Hippocampal formation (tissue), 2 donors: ENCODE results near the gene MEF2A.
A peak's percentile ranks its signal among the peaks of the same experiment; 100 is the strongest.
"Not testable (repeated sequence)": the region's sequence is repeated elsewhere in the genome, so short reads cannot be mapped to it uniquely, and the experiment has no call there.

ENCODE experiments used
- DNase-seq, 2 donors: peaks; one replicate each; lab custom pipeline; 2025; lab: John Stamatoyannopoulos, UW

MEF2A gene

GRCh38 chr15:99651023-99651807 is 85.4 kb downstream of the MEF2A start:
- no peak for DNase-seq

- no peak for DNase-seq
These were observed 90.4 kb downstream of the MEF2A start for GRCh38 chr15:99656205-99656604.

DNA sequence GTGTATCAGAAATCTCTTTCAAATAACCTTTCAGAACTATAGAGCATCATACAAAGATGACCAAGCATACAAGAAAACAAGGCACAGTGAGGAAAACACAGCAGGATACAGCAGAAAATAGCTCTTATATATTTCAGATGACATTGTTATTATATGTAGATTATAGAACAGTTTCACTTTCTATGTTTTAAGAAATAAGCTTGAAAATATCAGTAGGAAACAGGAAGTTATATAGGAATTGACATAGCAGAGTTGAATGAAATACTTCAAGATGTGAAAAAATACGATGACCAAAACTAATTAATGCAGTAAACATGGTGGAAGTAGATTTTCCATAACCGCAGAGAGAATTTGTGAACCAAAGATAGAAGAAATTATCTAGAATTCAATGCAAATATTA is 92.2 kb downstream of the MEF2A start:
- no peak for DNase-seq

GRCh38 chr15:99662903-99663302 is 97.1 kb downstream of the MEF2A start:
- DNase-seq: no peak

DNA sequence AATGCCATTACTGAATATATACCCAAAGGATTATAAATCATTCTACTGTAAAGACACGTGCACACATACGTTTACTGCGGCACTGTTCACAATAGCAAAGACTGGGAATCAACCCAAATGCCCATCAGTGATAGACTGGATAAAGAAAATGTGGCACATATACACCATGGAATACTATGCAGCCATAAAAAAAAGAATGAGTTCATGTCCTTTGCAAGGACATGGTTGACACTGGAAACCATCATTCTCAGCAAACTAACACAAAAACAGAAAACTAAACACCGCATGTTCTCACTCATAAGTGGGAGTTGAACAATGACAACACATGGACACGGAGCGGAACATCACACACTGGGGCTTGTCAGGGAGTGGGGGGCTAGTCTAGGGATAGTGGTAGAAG is 100.3 kb downstream of the MEF2A start:
- DNase-seq: not testable (repeated sequence)

GRCh38 chr15:99668533-99669182 is 102.9 kb downstream of the MEF2A start:
- no peak for DNase-seq

DNA sequence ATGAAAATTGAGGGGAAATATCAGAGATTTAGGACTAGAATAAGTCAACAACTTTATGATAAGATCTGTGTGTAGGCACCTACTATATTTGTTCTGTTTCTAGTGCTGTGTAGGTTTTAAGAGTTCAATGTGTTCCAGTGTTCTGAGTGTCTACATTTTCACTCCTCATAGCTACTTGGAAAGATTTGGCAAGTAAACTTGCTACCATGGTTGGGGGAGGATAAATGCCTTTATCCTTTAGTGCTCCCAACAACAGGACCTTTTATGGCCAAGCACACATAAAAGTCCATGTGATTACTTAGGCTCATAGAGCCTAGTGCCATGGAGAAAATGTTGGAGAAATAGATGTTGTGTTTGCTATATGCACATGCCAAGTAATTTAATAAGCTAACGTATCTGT is 103.5 kb downstream of the MEF2A start:
- no peak for DNase-seq

DNA sequence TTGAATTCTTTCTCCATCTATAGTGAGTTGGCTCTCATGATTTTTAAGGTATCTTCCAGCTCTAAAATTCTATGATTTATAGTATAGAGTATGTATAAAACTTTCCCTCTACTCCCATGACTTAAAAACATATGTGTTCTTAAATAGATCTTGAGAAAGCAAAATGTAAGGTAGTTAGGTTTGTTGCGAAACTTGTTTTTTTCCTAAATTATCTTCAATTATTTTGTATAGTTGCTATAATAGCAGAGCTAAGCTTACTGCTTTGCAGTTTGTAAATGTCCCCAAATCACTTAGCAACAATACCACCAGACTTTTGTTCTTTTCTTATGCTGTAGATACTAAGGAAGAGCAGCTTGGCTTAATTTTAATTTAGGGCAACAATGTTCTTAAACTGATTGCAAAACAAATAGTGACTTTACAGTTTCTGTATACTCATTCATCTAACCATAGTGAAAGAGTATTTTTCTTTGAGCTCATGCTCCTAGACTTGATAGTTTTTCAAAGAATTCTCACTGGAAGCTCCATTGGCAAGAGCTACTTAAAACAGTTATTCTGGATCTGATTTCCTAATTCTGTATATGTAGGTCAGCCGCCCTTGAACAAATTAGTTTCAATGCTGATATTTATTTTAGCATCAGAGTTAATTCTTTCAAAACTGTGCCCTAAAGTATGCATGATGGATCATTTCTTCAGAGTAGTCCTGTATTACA is 106.3 kb downstream of the MEF2A start:
- DNase-seq: no peak

DNA sequence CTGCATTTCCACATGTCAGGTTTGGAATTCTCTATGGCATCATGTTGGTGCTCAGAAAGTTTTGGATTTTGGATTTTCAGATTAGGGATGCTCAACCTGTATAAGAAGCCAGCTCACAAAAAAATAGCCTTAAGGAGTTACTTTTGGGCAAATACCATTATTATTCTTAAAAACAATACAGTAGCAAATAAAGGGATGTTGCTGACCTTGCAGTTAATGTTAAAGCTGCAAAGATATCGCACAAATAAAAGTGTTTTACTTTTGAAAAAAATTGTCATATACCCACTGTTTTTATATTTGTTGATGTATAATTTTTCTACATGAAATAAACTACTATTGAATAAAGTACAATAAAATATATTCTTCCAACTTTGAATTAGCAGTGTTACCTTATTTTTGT is 107.3 kb downstream of the MEF2A start:
- no peak for DNase-seq

GRCh38 chr15:99674279-99674678 is 108.5 kb downstream of the MEF2A start:
- no peak for DNase-seq

DNA sequence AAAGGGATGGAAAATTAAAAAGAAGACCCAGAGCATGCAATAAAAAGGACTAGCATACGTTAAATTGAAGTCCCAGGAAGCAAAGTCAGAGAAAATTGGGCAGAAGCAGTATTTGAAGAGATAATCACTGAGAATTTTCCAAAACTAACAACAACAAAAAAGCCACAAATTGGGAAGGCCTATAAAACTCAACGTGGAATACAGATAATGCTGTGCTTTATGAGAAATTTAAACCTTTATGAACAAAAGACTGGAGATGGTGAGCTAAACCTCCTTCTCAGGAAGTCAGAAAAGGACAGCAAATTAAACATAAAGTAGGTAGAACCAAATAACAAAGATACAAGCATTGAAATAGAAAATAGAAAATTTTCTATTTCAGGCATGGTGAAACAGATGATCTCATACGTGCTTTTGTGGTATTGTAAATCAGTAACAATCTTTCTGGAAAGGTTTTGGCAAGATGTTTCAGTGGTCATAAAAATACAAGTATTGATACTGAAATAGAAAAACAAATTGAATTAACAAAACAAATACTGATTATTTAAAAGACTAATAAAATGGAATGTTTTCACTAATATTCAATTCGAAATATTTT is 111.9 kb downstream of the MEF2A start:
- no peak for DNase-seq

DNA sequence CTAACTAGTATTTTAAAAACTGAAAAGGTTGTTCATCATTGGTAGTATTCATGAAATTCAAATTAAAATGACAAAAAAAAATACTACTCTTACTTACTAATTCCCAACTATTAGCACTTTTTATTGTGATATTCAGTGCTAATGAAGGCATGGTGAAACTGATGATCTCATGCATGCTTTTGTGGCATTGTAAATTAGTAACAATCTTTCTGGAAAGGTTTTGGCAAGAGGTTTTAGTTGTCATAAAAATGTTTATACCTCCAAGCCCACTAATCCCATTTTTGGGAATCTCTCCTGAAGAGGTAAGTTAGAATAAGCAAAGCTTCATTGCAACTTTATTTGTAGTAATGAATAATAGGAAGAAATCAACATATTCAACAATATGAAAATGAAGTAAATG is 114.5 kb downstream of the MEF2A start:
- no peak for DNase-seq

- DNase-seq: no peak
These were observed 116.2 kb downstream of the MEF2A start for GRCh38 chr15:99681990-99682389.

DNA sequence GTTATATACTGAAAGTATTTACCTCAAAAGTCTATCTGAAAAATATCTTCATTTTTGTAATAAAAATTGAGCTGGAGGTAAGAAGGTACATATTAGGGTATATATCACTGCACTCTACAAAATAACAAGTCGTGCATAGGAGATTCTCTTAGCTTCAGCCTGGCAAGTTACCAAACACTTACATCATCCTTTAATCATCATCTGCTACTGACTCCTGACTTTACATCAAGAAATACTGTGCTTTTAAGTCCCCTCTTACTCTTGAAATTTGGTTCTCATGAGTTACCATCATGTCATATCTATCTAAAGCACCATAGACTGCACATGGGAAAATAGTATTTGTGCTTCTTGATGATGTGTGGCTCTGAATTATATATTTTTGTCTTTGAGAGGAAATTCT is 116.7 kb downstream of the MEF2A start:
- DNase-seq: no peak

GRCh38 chr15:99683000-99683670 is 117.4 kb downstream of the MEF2A start:
- DNase-seq: no peak

GRCh38 chr15:99686290-99686689 is 120.5 kb downstream of the MEF2A start:
- DNase-seq: no peak

- DNase-seq: no peak
These were observed 127.0 kb downstream of the MEF2A start for GRCh38 chr15:99692825-99693224.

- no peak for DNase-seq
These were observed 130.3 kb downstream of the MEF2A start for GRCh38 chr15:99696096-99696495.

GRCh38 chr15:99702895-99703602 is 137.3 kb downstream of the MEF2A start:
- DNase-seq: no peak

DNA sequence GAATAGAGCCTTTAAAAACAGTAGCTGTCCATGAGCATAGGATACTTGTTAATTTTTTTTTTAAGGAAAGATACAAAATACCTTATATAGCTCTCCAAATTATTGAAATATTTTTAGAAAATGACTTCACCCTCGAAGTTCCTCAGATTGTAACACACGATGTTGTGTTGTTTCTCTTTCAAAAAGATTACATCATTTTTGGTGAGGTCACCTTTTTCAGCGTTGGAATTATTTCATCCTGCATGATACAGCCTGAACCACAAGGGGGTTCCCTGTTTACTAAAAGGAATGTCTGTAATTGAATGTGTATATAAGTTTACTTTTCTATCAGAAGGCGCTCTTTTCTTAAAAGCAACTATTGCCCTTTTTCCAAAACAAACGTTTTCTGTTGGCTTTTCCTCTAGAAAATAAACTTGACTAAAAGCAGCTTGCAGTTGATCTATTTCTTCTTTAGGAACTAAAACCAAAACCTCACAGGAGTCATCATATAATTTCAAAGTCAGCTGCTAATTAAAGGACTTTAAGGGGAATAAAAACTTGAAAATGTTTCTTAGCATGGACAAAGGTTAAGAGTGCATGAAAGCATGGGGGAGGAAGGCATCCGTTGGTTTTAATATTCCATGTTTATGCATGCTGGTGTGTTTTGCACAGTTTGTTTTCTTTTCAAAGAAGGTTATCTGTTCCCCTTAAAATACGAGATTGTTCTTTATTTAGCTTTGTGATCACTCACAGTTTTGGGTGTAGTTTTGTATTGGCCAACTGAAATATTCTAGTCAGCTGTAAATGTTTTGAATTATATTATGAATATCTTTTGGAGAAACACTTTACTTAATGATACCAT is 138.0 kb downstream of the MEF2A start:
- DNase-seq: peak in 1 of 2 donors; percentile 36
